Sigmoid colon (tissue), 7 donors: Measurements from ENCODE around the gene GLI3. TPM values are rescaled to one million over a fixed set of nuclear protein-coding genes. Genes with fewer than 3 reads are reported as not detected.

Experiments
- DNase-seq: peaks from one replicate; pipeline ENCODE4 v3.0.0-alpha.2; 2019
- H3K27ac ChIP-seq, 4 donors: fragments of 200-600 bp; sonication (generic); one replicate each; pipeline ENCODE4 v1.5.1; 2016 to 2019; ENCODE audit warnings: mild to moderate bottlenecking in 1 of 4
- H3K27me3 ChIP-seq, 3 donors: fragments of 200-600 bp; sonication (generic); one replicate each; pipeline ENCODE4 v1.5.1; 2019; ENCODE audit warnings: mild to moderate bottlenecking in 1 of 3
- H3K36me3 ChIP-seq, 4 donors: fragments of 200-600 bp; sonication (generic); one replicate each; pipeline ENCODE4 v1.5.1; 2016 to 2019
- H3K4me1 ChIP-seq, 4 donors: fragments of 200-600 bp; sonication (generic); one replicate each; pipeline ENCODE4 v1.5.1; 2017 to 2019
- H3K4me3 ChIP-seq, 4 donors: fragments of 200-600 bp; sonication (generic); one replicate each; pipeline ENCODE4 v1.5.1; 2017 to 2019; ENCODE audit warnings: mild to moderate bottlenecking in 2 of 4, moderate library complexity in 1 of 4
- H3K9me3 ChIP-seq, 4 donors: fragments of 200-600 bp in 3 of 4; sonication (generic) in 3 of 4; one replicate each; pipeline versions ENCODE4 v1.5.1 to v1.6.1; 2013 to 2019
- EP300 ChIP-seq, 4 donors: sonication (generic); formaldehyde crosslinking; IDR thresholded peaks; one replicate each; pipeline ENCODE4 v1.6.1; 2017; ENCODE audit warnings: antibody characterized with exemption in 4 of 4
- POLR2A ChIP-seq, 2 donors: fragments of 450-650 bp; IDR thresholded peaks; one replicate each; pipeline ENCODE4 v1.6.1; 2016; ENCODE audit warnings: antibody characterized with exemption in 2 of 2, mild to moderate bottlenecking in 2 of 2, moderate library complexity in 2 of 2
- POLR2AphosphoS5 ChIP-seq, 4 donors: sonication (generic); formaldehyde crosslinking; IDR thresholded peaks; one replicate each; pipeline ENCODE4 v1.6.1; 2017; ENCODE audit warnings: antibody characterized with exemption in 4 of 4
- WGBS, 2 donors: extraction: QIAGEN DNeasy Blood & Tissue Kit; methylation state at CpG; one replicate each; pipeline ENCODE4 v1.1.7; 2013; 5-methylcytosine and 5-hydroxymethylcytosine counted together
- intact Hi-C: fragments of 100-400 bp; cut with DNase I; formaldehyde crosslinking; loops from one replicate; pipeline ENCODE4 v1.15.1; 2023
- polyA plus RNA-seq, 3 donors: library from polyadenylated mRNA; stranded (reverse); fragments of 200-250 nt; gene quantifications; one replicate each; pipeline ENCODE4 v1.2.3, GENCODE V29; 2013
- small RNA-seq, 3 donors: library from RNA; depleted of rRNA; stranded (forward); fragments of <200 nt; gene quantifications; one replicate each; pipeline ENCODE3, GENCODE V24; 2016
- total RNA-seq, 4 donors: library from RNA; depleted of rRNA; stranded (reverse); fragments of >200 nt; gene quantifications; one replicate each; pipeline ENCODE4 v1.1.0, GENCODE V29; 2016
- TF ChIP-seq, protein P1 (sequence below), 4 experiments: fragments of 450-650 bp in 3 of 4; fragments of 200-600 bp in 1 of 4; IDR thresholded peaks; one replicate each; pipeline ENCODE4 v1.5.1; 2016 to 2019; ENCODE audit warnings: antibody characterized with exemption in 4 of 4, mild to moderate bottlenecking in 3 of 4, moderate library complexity in 2 of 4
- donor health status: healthy with polysubstance abuse.
- donor health status: Bipolar disorder and iron deficiency.
- donor health status: healthy.

Gene GLI3
- total and polyA plus RNA-seq, 7 donors, result 0.23 to 31.6 (median 17.2) TPM

DNA sequence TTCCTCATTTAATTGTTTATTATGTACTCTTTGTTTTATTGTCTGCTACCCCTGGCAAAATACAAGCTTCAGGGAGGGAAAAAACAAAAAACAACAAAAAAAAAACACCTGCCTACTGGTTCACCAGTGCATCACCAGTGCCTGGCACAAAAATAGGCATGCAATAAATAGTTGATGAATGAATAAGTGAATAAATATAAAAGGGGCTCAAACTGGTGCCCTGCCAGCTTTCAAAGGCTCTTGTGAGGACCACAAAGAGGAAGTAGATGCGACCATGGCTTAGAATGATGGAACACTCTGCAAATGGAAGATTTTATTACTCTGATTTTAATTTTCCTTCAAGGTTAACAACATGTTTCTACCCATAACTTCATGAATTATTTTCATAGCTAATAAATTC lies 321.1 kb downstream of the GLI3 start:
- Histone ChIP-seq H3K27ac (peak overlapping the region in 3 of 4 donors; percentile 64 to 77 (median 74)), H3K9me3 (no peaks in the 10 kb centered on the region), H3K36me3 (no peaks in the 10 kb centered on the region), H3K27me3 (no peaks in the 10 kb centered on the region), H3K4me3 (no peak overlapping the region), H3K4me1 (peaks cover 0 to 20% (median 16%) of the 10 kb centered on the region in 4 donors)
- 40 to 75% methylated on average over 1 of the region's 1 CpG for WGBS, 2 donors
- no peak for DNase-seq
- no peak for TF ChIP-seq POLR2A (IDR thresholded peaks at IDR 0.05)
- intact Hi-C loops, result no loop called here

- no peaks in the 10 kb centered on the region for H3K36me3 ChIP-seq
- no peaks in the 10 kb centered on the region for H3K27me3 ChIP-seq
- intact Hi-C loops, result no loop called here
- no peak for DNase-seq
- peaks cover 0 to 18% (median 14%) of the 10 kb centered on the region in 4 donors for H3K4me1 ChIP-seq
- WGBS, 2 donors, result 78 to 85% methylated on average over 6 of the region's 6 CpGs
- TF ChIP-seq, protein P1, sequence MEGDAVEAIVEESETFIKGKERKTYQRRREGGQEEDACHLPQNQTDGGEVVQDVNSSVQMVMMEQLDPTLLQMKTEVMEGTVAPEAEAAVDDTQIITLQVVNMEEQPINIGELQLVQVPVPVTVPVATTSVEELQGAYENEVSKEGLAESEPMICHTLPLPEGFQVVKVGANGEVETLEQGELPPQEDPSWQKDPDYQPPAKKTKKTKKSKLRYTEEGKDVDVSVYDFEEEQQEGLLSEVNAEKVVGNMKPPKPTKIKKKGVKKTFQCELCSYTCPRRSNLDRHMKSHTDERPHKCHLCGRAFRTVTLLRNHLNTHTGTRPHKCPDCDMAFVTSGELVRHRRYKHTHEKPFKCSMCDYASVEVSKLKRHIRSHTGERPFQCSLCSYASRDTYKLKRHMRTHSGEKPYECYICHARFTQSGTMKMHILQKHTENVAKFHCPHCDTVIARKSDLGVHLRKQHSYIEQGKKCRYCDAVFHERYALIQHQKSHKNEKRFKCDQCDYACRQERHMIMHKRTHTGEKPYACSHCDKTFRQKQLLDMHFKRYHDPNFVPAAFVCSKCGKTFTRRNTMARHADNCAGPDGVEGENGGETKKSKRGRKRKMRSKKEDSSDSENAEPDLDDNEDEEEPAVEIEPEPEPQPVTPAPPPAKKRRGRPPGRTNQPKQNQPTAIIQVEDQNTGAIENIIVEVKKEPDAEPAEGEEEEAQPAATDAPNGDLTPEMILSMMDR (IDR thresholded peaks at IDR 0.05), result no peak
- TF ChIP-seq POLR2A (IDR thresholded peaks at IDR 0.05) (no peak), EP300 (IDR thresholded peaks at IDR 0.05) (no peak), POLR2AphosphoS5 (IDR thresholded peaks at IDR 0.05) (no peak)
- H3K27ac ChIP-seq, result no peak overlapping the region
- H3K9me3 ChIP-seq, result no peaks in the 10 kb centered on the region
- no peak overlapping the region for H3K4me3 ChIP-seq
These were observed 324.0 kb downstream of the GLI3 start for GRCh38 chr7:41912851-41913567.

DNA sequence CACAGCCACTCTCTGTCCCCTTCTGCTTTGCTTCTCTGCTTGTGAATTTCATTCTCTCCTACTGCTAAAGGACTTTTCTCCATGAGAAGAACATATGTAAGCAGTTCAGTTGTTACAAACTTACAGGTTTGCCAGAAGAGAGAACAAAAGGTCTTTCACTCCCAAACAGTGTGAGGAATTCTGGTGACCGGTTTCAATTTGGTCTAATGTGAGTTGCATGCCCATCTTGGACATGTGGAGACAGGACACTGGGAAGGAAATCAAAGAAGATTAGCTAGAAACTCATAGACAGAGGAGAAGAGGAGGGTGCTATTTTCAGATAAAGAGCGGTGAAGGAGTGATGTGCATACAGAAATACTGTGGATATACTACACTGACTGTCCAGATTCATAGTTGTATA lies 324.6 kb downstream of the GLI3 start:
- 92 to 96% methylated on average over 2 of the region's 2 CpGs for WGBS, 2 donors
- no peaks in the 10 kb centered on the region for H3K36me3 ChIP-seq
- no peaks in the 10 kb centered on the region for H3K27me3 ChIP-seq
- H3K27ac ChIP-seq, result no peak overlapping the region
- TF ChIP-seq POLR2A (IDR thresholded peaks at IDR 0.05) (no peak), POLR2AphosphoS5 (IDR thresholded peaks at IDR 0.05) (no peak), EP300 (IDR thresholded peaks at IDR 0.05) (no peak)
- TF ChIP-seq, protein P1 (IDR thresholded peaks at IDR 0.05), result no peak
- DNase-seq, result no peak
- H3K4me3 ChIP-seq, result no peak overlapping the region
- intact Hi-C loops, result no loop called here
- peaks cover 0 to 18% (median 14%) of the 10 kb centered on the region in 4 donors for H3K4me1 ChIP-seq
- no peaks in the 10 kb centered on the region for H3K9me3 ChIP-seq

DNA sequence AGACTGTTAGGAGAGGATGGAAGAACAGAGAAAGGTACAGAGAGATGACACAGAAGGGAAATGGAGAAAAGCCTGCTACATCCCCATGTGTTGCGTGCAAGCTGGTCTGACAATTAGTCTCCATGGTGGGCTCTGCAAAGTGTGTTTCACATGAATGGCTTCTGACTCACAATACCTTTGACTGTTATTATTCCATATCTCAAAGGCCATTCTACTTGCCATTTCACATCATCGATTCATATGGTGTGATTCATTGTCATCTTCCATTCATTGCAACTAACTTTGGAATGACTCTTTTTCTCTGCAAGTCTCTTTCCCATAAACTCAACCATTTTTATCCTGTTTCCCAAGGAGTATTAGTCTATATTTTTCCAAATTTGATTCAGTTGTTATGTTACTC lies 325.2 kb downstream of the GLI3 start:
- intact Hi-C loops, result no loop called here
- Histone ChIP-seq H3K4me1 (peaks cover 0 to 13% (median 11%) of the 10 kb centered on the region in 4 donors), H3K27me3 (no peaks in the 10 kb centered on the region), H3K27ac (no peak overlapping the region), H3K36me3 (no peaks in the 10 kb centered on the region), H3K4me3 (no peak overlapping the region), H3K9me3 (no peaks in the 10 kb centered on the region)
- no peak for DNase-seq
- TF ChIP-seq, protein P1 (IDR thresholded peaks at IDR 0.05), result no peak
- TF ChIP-seq POLR2AphosphoS5 (IDR thresholded peaks at IDR 0.05) (no peak), EP300 (IDR thresholded peaks at IDR 0.05) (no peak), POLR2A (IDR thresholded peaks at IDR 0.05) (no peak)
- WGBS, 2 donors, result 91 to 93% methylated on average over 2 of the region's 2 CpGs

Small RNA genes lying within 50 kb of the gene (small RNA-seq; reads per million reads assigned to genes)
- gene HMGN2P30, result 0 reads per million in 3 donors
